HG03565 (cell line): ENCODE measurements around the gene ALK.

Experiments
- ATAC-seq: cut with Tn5 transposase; IDR thresholded peaks from one replicate; pipeline ENCODE4 v1.9.1; 2021; ENCODE audit warnings: mild to moderate bottlenecking, moderate library complexity; ENCODE audit not compliant: unreplicated experiment

The ALK gene

GRCh38 chr2:29426354-29426753 is 495.0 kb downstream of the ALK start:
- ATAC-seq = no peak

- ATAC-seq = no peak
Measured at GRCh38 chr2:29425866-29426265, 495.5 kb downstream of the ALK start.

- ATAC-seq = no peak
Measured at GRCh38 chr2:29423061-29423666, 498.2 kb downstream of the ALK start.

- no peak for ATAC-seq
Measured at GRCh38 chr2:29420999-29421782, 500.2 kb downstream of the ALK start.

GRCh38 chr2:29420464-29420863 is 500.9 kb downstream of the ALK start:
- no peak for ATAC-seq

GRCh38 chr2:29417630-29418029 is 503.8 kb downstream of the ALK start:
- ATAC-seq = no peak

- ATAC-seq = no peak
Measured at GRCh38 chr2:29412197-29412925, 509.0 kb downstream of the ALK start.

GRCh38 chr2:29405707-29406106 is 515.7 kb downstream of the ALK start:
- no peak for ATAC-seq

GRCh38 chr2:29405266-29405665 is 516.1 kb downstream of the ALK start:
- no peak for ATAC-seq

- ATAC-seq = no peak
Measured at GRCh38 chr2:29401994-29402393, 519.4 kb downstream of the ALK start.

GRCh38 chr2:29400930-29401653 is 520.3 kb downstream of the ALK start:
- ATAC-seq = no peak

- no peak for ATAC-seq
Measured at GRCh38 chr2:29398384-29399237, 522.8 kb downstream of the ALK start.

GRCh38 chr2:29397713-29398112 is 523.7 kb downstream of the ALK start:
- ATAC-seq = no peak

- no peak for ATAC-seq
Measured at GRCh38 chr2:29397039-29397438, 524.3 kb downstream of the ALK start.

- ATAC-seq = no peak
Measured at GRCh38 chr2:29394981-29395350, 526.4 kb downstream of the ALK start.

- no peak for ATAC-seq
Measured at GRCh38 chr2:29394311-29394980, 526.9 kb downstream of the ALK start.

- ATAC-seq = no peak
Measured at GRCh38 chr2:29393676-29394075, 527.7 kb downstream of the ALK start.

- no peak for ATAC-seq
Measured at GRCh38 chr2:29392774-29393173, 528.6 kb downstream of the ALK start.

GRCh38 chr2:29390136-29390535 is 531.2 kb downstream of the ALK start:
- no peak for ATAC-seq

GRCh38 chr2:29389686-29390085 is 531.7 kb downstream of the ALK start:
- ATAC-seq = no peak
